ENCODE results near the gene ARHGAP15.
"Not testable (repeated sequence)": the region's sequence is repeated elsewhere in the genome, so short reads cannot be mapped to it uniquely, and the experiment has no call there.

Gene ARHGAP15

GRCh38 chr2:143529118-143529720 lies 400.0 kb downstream of the ARHGAP15 start:
- DNase-seq (ENCODE audit: low read depth), result peak; percentile 17

- DNase-seq (ENCODE audit: low read depth), result no peak
Measured at GRCh38 chr2:143530758-143531157, 401.5 kb downstream of the ARHGAP15 start.

DNA sequence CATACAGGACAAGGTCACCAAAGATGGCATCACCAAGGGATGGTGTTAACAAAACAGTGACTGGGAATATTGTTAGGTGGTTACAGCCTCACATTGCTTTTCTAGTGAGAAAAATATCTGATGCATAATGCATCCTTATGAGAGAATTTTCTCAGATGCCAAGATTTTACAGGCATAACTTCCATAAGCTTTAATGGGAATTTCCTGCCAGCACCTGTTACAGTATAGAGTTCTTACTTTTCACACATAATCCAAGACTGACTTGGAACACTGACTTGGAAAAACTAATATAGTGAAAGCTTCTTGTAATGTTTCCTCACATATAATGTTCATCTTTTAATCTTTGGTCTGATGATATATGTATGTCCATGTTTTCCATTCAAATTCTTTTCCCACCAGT lies 402.8 kb downstream of the ARHGAP15 start:
- no peak for DNase-seq (ENCODE audit: low read depth)

DNA sequence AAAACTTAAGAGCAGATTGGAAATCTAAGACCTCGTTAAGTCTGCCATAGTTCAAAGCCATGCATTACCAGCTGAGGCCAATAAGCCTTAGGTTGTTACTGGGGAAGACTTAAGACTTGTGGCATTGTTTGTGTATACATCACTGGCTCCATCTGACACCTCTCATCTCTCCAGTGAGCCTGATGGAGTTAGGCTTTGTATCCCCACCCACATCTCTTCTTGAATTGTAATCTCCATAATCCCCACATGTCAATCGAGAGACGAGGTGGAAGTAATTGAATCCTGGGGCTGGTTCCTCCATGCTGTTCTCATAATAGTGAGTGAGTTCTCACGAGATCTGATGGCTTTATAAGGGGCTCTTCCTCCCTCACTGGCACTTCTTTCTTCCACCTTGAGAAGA lies 404.6 kb downstream of the ARHGAP15 start:
- DNase-seq (ENCODE audit: low read depth), result no peak

GRCh38 chr2:143535802-143536201 lies 406.6 kb downstream of the ARHGAP15 start:
- no peak for DNase-seq (ENCODE audit: low read depth)

DNA sequence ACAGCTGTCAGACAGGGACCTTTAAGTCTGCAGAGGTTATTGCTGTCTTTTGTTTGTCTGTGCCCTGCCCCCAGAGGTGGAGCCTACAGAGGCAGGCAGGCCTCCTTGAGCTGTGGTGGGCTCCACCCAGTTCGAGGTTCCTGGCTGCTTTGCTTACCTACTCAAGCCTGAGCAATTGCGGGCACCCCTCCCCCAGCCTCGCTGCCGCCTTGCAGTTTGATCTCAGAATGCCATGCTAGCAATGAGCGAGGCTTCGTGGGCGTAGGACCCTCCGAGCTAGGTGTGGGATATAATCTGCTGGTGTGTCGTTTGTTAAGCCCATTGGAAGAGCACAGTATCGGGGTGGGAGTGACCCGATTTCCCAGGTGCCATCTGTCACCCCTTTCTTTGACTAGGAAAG lies 412.7 kb downstream of the ARHGAP15 start:
- not testable (repeated sequence) for DNase-seq (ENCODE audit: low read depth)

- no peak for DNase-seq (ENCODE audit: low read depth)
Measured at GRCh38 chr2:143545059-143545948, 416.1 kb downstream of the ARHGAP15 start.

GRCh38 chr2:143545949-143546255 lies 416.7 kb downstream of the ARHGAP15 start:
- DNase-seq (ENCODE audit: low read depth), result peak; percentile 14

GRCh38 chr2:143548032-143548431 lies 418.8 kb downstream of the ARHGAP15 start:
- no peak for DNase-seq (ENCODE audit: low read depth)

- DNase-seq (ENCODE audit: low read depth), result no peak
Measured at GRCh38 chr2:143550500-143550899, 421.3 kb downstream of the ARHGAP15 start.

- no peak for DNase-seq (ENCODE audit: low read depth)
Measured at GRCh38 chr2:143551971-143552650, 422.9 kb downstream of the ARHGAP15 start.

DNA sequence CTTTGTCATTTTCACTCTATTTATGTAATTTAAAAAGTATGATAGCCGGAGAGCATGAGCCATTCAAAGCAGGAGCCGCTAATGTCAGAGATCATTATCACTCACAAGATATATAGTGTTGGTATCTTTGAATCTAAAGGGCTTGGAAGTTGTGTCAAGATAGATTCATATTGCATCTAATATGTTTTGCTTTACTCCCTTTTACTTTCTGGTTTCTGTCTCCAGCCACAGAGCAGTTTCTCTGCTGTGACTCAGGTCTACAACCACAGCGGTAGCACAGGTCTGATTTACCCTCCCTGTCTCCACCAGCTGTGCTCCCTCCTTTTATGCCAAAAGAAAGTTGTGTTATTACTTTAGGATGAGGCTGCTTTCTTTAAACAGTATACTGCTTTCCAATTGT lies 424.0 kb downstream of the ARHGAP15 start:
- no peak for DNase-seq (ENCODE audit: low read depth)

GRCh38 chr2:143558665-143559064 lies 429.4 kb downstream of the ARHGAP15 start:
- peak; percentile 41 for DNase-seq (ENCODE audit: low read depth)

- DNase-seq (ENCODE audit: low read depth), result no peak
Measured at GRCh38 chr2:143559147-143559546, 429.9 kb downstream of the ARHGAP15 start.

GRCh38 chr2:143560724-143561123 lies 431.5 kb downstream of the ARHGAP15 start:
- no peak for DNase-seq (ENCODE audit: low read depth)

- no peak for DNase-seq (ENCODE audit: low read depth)
Measured at GRCh38 chr2:143564419-143564818, 435.2 kb downstream of the ARHGAP15 start.

GRCh38 chr2:143571747-143572146 lies 442.5 kb downstream of the ARHGAP15 start:
- DNase-seq (ENCODE audit: low read depth), result no peak

DNA sequence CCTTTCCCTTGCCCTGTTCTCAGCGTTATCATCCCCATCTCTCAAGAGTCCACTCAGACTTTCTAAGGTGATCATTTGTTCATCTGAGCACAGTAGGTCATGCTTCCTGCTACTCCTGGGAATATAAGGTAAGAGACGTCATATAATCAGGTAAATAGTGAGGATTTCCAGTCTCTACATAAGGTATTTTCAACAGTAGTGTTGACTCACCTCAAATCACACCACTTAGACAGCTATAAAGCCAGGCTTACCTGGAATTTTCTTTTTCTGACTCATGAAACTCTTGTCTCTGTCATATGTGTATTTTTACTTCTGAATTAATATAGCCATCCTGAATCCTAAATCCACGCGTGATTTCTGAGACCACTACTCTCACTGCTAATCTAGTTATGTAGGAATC lies 443.2 kb downstream of the ARHGAP15 start:
- no peak for DNase-seq (ENCODE audit: low read depth)

- no peak for DNase-seq (ENCODE audit: low read depth)
Measured at GRCh38 chr2:143574069-143574468, 444.9 kb downstream of the ARHGAP15 start.

- peak; percentile 40 for DNase-seq (ENCODE audit: low read depth)
Measured at GRCh38 chr2:143575340-143575739, 446.1 kb downstream of the ARHGAP15 start.

GRCh38 chr2:143577489-143577888 lies 448.3 kb downstream of the ARHGAP15 start:
- DNase-seq (ENCODE audit: low read depth), result no peak

- no peak for DNase-seq (ENCODE audit: low read depth)
Measured at GRCh38 chr2:143579456-143579855, 450.2 kb downstream of the ARHGAP15 start.

DNA sequence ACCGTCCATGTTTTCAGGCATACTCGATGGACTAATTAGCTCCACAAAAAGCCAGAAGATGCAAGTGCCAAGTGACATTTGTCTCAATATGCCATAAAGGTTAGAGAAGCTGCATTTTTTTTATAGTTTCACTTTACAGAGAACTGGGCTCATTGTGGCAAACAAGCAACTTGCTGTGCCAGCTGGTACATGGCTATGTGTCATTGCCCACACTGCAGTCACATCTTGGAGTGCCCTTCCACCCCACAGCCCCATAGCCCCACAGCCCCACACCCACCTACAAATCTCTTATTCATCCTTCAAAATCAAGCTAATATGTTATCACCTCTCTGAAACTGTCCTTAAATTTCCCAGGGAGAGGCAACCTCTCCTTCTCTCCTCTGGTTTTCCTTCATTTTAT lies 451.9 kb downstream of the ARHGAP15 start:
- DNase-seq (ENCODE audit: low read depth), result no peak

All from ELR (cell line).